ENCODE results near the gene RPL5. TPM values are rescaled to one million over a fixed set of nuclear protein-coding genes. Genes with fewer than 3 reads are reported as not detected.

Gene RPL5
- total RNA-seq, 2 experiments from 2014 or later, result 1,651 to 1,862 TPM

DNA sequence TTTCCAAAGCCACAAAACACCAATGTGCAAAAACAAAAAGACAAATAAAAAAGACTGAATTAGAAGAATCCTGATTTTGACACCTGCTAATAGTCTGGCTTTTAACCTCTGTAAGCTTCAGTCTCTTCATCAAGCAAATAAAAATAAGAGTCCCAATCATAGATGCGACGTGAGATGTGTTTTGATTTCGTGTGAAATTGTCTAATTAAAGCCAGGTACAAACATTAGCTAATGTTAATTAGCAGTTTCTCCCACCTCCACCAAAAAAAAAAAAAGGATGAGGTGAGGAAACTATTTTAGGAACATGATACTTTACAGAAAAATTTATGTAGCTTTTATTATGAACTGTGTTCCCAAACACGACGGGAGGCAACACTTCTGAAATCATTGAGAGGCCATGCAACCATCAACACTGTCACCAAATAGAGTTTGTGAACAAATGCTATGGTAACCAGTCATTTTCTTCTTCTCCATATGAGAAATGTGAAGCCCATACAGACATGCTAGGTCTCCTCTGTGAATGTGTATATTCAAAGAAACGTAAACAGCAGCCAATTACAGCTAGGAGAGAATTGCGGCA is 40.3 kb upstream of the RPL5 start:
- H4K20me1 ChIP-seq (ENCODE audit: insufficient read depth, low read length), result no peaks in the 10 kb centered on the region
- 0 out of 2 replicates have a peak overlapping the region, but pooled peaks have one; percentile 22 for H2AFZ ChIP-seq (ENCODE audit: low read length)
- H3K4me2 ChIP-seq (ENCODE audit: low read length), result no peak overlapping the region

DNA sequence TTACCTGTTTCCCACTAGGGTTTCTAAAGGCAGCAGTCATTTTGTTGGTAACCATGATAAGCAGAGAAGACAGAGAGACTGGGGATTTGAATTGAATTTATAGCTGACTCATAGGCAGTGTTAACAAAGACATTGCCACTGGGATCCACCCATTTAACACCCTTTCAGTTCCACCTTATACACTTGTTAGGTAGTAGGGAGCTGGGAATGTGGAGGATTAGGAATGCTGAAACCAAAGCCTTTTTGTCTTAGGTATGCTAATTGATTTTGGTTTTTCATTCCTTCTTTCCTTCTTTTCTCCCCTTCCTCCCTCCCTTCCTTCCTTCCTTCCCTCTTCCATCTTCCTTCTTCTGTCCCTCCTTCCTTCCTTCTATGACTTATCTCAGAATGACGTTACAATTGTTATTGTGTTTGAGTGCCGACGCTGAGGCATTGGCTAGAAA is 39.5 kb upstream of the RPL5 start:
- H3K27ac ChIP-seq (ENCODE audit: low read depth, low read length, poor library complexity, severe bottlenecking), result no peak overlapping the region
- no peak overlapping the region for H2AFZ ChIP-seq (ENCODE audit: low read length)
- no peak overlapping the region for H3K4me2 ChIP-seq (ENCODE audit: low read length)
- no peaks in the 10 kb centered on the region for H3K9me3 ChIP-seq (ENCODE audit: low read length)
- no peak for DNase-seq (ENCODE audit: low spot score)
- ChIA-PET POLR2A (interaction anchor here (0.5 to 0.7 kb wide), 4 partner anchors 43 to 311 kb away, joined by 3 to 5 read pairs (median 4); no protein-coding TSS in a partner anchor), CTCF (ENCODE audit: unreplicated experiment) (no interaction called here)
- H3K4me1 ChIP-seq (ENCODE audit: insufficient read depth, low read length, poor library complexity, severe bottlenecking), result no peaks in the 10 kb centered on the region
- no peaks in the 10 kb centered on the region for H3K79me2 ChIP-seq (ENCODE audit: insufficient read depth, low read depth, low read length)
- no TSS peak for BruUV-seq (replicated peaks)
- H3K36me3 ChIP-seq (ENCODE audit: insufficient read depth, low read length), result no peaks in the 10 kb centered on the region
- intact Hi-C loops (cut with micrococcal nuclease; ENCODE audit: unreplicated experiment), result no loop called here
- H3K9me2 ChIP-seq (ENCODE audit: insufficient read depth, low read length), result no peaks in the 10 kb centered on the region
- H4K20me1 ChIP-seq (ENCODE audit: insufficient read depth, low read length), result no peaks in the 10 kb centered on the region
- H3K4me3 ChIP-seq (ENCODE audit: low read depth, low read length, poor library complexity, severe bottlenecking), result no peak overlapping the region
- TF ChIP-seq, protein P1, sequence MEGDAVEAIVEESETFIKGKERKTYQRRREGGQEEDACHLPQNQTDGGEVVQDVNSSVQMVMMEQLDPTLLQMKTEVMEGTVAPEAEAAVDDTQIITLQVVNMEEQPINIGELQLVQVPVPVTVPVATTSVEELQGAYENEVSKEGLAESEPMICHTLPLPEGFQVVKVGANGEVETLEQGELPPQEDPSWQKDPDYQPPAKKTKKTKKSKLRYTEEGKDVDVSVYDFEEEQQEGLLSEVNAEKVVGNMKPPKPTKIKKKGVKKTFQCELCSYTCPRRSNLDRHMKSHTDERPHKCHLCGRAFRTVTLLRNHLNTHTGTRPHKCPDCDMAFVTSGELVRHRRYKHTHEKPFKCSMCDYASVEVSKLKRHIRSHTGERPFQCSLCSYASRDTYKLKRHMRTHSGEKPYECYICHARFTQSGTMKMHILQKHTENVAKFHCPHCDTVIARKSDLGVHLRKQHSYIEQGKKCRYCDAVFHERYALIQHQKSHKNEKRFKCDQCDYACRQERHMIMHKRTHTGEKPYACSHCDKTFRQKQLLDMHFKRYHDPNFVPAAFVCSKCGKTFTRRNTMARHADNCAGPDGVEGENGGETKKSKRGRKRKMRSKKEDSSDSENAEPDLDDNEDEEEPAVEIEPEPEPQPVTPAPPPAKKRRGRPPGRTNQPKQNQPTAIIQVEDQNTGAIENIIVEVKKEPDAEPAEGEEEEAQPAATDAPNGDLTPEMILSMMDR (conservative IDR thresholded peaks at IDR 0.05; ENCODE audit: low read length), result no peak
- no peak for TF ChIP-seq EZH2phosphoT487 (IDR thresholded peaks at IDR 0.05; ENCODE audit: borderline replicate concordance, low read depth, low read length)

More for the DNA sequence above, 40.3 kb upstream of the RPL5 start:
- ChIA-PET POLR2A (interaction anchor here (0.6 to 1.4 kb wide), 6 partner anchors 9 to 1132 kb away, joined by 3 to 5 read pairs (median 3); no protein-coding TSS in a partner anchor), CTCF (ENCODE audit: unreplicated experiment) (no interaction called here)
- no peaks in the 10 kb centered on the region for H3K9me3 ChIP-seq (ENCODE audit: low read length)
- BruUV-seq (replicated peaks), result no TSS peak
- H3K9me2 ChIP-seq (ENCODE audit: insufficient read depth, low read length), result no peaks in the 10 kb centered on the region
- no peak for DNase-seq (ENCODE audit: low spot score)
- no peak for TF ChIP-seq EZH2phosphoT487 (IDR thresholded peaks at IDR 0.05; ENCODE audit: borderline replicate concordance, low read depth, low read length)
- TF ChIP-seq, protein P1 (conservative IDR thresholded peaks at IDR 0.05; ENCODE audit: low read length), result no peak
- H3K27ac ChIP-seq (ENCODE audit: low read depth, low read length, poor library complexity, severe bottlenecking), result no peak overlapping the region
- no peaks in the 10 kb centered on the region for H3K36me3 ChIP-seq (ENCODE audit: insufficient read depth, low read length)
- intact Hi-C loops (cut with micrococcal nuclease; ENCODE audit: unreplicated experiment), result no loop called here
- H3K4me3 ChIP-seq (ENCODE audit: low read depth, low read length, poor library complexity, severe bottlenecking), result no peak overlapping the region
- no peaks in the 10 kb centered on the region for H3K79me2 ChIP-seq (ENCODE audit: insufficient read depth, low read depth, low read length)
- no peaks in the 10 kb centered on the region for H3K4me1 ChIP-seq (ENCODE audit: insufficient read depth, low read length, poor library complexity, severe bottlenecking)

DNA sequence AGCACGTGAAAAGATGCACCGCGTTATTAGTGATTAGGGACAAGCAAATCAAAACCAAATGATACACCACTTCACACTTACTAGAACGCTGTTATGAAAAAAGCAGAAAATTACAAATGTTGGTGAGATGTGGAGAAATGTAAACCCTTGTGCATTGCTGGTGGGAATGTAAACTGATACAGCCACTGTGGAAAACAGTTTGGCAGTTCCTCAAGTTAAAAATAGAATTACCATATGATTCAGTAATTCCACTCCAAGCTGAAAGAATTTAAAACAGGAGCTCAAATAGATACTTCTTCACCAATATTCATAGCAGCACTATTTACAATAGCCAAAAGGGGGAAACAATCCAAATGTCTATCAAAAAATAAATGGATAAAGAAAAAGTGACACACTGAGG is 36.7 kb upstream of the RPL5 start:
- Histone ChIP-seq H3K4me2 (ENCODE audit: low read length) (no peak overlapping the region), H3K4me1 (ENCODE audit: insufficient read depth, low read length, poor library complexity, severe bottlenecking) (no peaks in the 10 kb centered on the region), H3K27ac (ENCODE audit: low read depth, low read length, poor library complexity, severe bottlenecking) (no peak overlapping the region), H3K9me2 (ENCODE audit: insufficient read depth, low read length) (no peaks in the 10 kb centered on the region), H2AFZ (ENCODE audit: low read length) (no peak overlapping the region), H4K20me1 (ENCODE audit: insufficient read depth, low read length) (no peaks in the 10 kb centered on the region), H3K4me3 (ENCODE audit: low read depth, low read length, poor library complexity, severe bottlenecking) (no peak overlapping the region), H3K79me2 (ENCODE audit: insufficient read depth, low read depth, low read length) (no peaks in the 10 kb centered on the region), H3K9me3 (ENCODE audit: low read length) (no peaks in the 10 kb centered on the region), H3K36me3 (ENCODE audit: insufficient read depth, low read length) (no peaks in the 10 kb centered on the region)
- POLR2A ChIA-PET, result no interaction called here
- TF ChIP-seq, protein P1 (conservative IDR thresholded peaks at IDR 0.05; ENCODE audit: low read length), result no peak
- no peak for TF ChIP-seq EZH2phosphoT487 (IDR thresholded peaks at IDR 0.05; ENCODE audit: borderline replicate concordance, low read depth, low read length)
- no TSS peak for BruUV-seq (replicated peaks)
- intact Hi-C loops (cut with micrococcal nuclease; ENCODE audit: unreplicated experiment), result no loop called here
- no peak for DNase-seq (ENCODE audit: low spot score)
- CTCF ChIA-PET (ENCODE audit: unreplicated experiment), result no interaction called here

Measured in OCI-LY7 (cell line).